ENCODE data around the gene SLCO2B1.

Gene SLCO2B1

DNA sequence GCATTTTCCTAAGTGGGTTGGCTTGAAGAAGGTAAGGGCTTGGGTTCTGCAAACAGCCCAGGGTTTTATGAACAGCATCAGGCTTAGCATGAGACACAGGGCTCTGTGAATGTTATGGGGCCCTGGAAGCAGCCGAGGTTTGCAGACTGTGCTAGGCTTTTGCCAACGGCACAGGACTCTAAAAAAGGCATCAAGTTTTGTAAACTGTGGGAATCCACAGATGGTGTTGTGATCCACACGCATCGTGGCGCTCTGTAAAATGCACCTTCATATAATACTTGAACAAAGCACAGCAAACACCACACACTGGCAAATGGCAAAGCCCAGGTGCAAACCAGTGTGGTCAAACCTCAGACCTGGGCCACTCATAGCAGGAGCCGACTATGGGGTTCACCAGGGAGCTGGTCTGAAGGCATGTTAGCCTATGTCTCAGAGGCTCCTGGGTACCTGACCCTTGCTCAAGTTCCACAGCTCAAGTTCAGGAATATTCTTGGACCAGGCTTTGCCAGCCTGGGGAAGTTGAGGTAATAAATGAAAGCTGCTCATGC is 2.4 kb upstream of the SLCO2B1 start:
- TF ChIP-seq, protein P1, sequence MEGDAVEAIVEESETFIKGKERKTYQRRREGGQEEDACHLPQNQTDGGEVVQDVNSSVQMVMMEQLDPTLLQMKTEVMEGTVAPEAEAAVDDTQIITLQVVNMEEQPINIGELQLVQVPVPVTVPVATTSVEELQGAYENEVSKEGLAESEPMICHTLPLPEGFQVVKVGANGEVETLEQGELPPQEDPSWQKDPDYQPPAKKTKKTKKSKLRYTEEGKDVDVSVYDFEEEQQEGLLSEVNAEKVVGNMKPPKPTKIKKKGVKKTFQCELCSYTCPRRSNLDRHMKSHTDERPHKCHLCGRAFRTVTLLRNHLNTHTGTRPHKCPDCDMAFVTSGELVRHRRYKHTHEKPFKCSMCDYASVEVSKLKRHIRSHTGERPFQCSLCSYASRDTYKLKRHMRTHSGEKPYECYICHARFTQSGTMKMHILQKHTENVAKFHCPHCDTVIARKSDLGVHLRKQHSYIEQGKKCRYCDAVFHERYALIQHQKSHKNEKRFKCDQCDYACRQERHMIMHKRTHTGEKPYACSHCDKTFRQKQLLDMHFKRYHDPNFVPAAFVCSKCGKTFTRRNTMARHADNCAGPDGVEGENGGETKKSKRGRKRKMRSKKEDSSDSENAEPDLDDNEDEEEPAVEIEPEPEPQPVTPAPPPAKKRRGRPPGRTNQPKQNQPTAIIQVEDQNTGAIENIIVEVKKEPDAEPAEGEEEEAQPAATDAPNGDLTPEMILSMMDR (IDR thresholded peaks at IDR 0.05; ENCODE audit: borderline replicate concordance, insufficient read depth, low read depth, low read length): no peak
- H3K4me3 ChIP-seq (ENCODE audit: low read depth, low read length): no peak overlapping the region

DNA sequence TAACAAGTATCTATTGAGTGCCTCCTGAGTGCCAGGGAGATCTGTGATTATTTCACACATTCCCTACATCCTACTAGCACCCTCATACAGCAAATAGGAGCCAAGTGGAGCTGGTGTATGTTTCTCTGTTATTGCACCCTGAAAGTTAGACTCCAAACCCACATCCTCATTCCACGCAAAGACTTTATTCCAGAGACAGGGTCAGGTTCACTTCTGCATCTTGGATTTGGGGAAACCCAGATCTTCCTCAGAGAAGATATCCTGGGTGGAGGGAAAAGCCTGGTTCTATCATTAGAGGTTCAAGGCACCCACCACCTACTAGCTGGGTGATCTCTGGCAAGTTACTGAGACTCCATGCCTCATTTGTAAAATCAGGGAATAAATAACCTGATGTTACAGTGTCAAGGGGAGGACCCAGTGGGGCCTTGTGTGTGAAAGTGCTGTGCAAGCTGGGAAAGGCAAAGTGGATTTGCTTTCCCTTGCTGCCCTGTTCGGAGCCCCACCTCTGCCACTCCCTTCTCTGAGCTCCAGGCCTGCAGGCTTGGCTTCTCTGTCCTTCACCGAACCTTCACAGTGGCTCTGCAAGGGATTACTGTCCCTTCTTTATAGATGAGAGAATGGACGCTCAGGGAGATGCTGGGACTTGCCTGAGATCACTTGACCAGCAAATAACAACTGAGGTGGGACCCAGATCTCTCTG is 991 bp upstream of the SLCO2B1 start:
- no peak overlapping the region for H3K4me3 ChIP-seq (ENCODE audit: low read depth, low read length)
- TF ChIP-seq, protein P1 (IDR thresholded peaks at IDR 0.05; ENCODE audit: borderline replicate concordance, insufficient read depth, low read depth, low read length): no peak

DNA sequence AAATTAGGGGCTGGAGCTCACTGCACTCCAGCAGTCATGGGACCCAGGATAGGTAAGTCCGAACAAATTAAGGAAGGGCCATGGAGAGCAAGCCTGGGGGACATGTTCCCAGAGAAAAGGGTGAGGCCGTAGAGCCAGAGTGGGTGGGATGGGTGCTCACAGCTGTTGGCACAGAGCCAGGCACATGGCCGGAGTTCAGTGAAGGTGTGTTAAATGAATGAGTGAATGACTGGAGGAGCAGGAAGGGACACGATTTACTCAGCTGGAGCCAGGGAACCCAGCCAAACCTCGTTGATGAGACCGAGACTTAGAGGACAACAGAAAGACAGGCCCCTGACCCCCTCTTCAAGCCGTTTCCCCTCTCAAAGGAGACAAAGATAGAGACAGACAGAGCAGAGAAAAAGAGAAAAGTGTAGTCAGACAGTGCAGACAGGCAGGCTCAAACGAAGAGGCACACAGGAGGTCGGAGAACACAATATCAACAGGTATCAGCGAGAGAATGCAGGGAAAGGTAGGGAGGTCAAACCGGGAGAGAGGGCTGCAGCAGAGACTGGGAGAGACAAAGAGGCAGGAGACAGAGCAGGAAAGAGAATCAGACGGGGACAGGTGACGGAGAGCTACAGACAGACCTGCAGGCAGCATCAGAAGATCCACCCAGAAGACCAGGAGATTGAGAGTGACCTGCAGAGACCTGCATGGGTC is 590 bp downstream of the SLCO2B1 start:
- TF ChIP-seq, protein P1 (IDR thresholded peaks at IDR 0.05; ENCODE audit: borderline replicate concordance, insufficient read depth, low read depth, low read length): no peak
- no peak overlapping the region for H3K4me3 ChIP-seq (ENCODE audit: low read depth, low read length)

DNA sequence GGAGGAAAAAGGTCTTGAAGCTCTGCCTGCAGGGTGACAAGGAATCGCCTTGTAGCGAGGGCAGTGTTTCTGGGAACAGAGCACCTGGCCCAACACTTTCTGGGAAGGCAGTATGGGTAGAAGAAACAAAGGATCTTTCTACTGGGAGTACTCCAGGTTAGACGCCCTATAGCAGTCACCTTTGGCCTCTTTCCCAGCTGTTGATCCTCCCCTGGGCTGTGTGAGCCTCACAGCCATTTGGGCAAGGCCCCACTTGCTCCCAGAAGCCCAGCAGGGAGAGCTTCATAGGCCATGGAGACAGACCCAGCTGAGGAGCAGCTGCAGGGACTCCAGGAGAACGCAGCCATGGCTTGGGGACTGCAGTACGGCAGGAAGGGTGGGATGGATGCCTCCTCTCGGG is 1.2 kb downstream of the SLCO2B1 start:
- no peak overlapping the region for H3K4me3 ChIP-seq (ENCODE audit: low read depth, low read length)
- TF ChIP-seq, protein P1 (IDR thresholded peaks at IDR 0.05; ENCODE audit: borderline replicate concordance, insufficient read depth, low read depth, low read length): no peak

DNA sequence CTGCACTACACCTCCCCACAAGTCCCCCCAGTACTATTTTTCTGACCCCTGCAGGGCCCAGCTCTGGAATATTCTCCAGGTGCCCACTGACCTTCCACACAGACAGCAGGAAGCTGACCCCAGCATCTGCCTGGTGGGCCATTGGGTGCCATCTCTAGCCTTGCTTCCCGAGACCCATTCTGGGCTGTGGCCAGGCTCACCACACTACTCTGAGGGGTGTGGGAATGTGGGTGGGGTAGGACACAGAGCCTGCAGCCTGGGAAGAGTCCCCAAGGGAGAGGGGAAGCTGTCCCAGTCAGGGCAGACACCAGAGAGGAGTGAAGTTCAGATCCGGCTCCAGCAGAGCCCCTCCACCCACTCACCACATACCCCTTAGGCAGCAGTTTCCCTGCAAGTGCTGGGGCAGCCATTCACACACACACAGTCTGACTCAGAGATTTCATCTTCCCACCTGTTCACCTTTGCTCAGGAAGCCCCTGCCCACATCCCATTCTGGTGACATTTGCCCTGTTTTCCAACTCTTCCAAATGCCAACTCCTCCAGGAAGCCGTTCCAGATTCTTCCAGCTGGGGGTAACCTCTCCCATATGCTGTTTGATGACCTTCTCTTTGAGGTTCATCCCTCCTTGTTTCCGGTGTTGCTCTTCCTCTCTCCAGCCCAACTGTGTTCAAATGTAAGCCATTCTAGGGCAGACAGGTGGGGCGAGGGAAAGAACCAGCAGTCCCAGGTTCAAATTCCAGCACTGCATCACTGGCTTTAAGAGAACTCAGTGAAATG is 1.9 kb downstream of the SLCO2B1 start:
- no peak overlapping the region for H3K4me3 ChIP-seq (ENCODE audit: low read depth, low read length)
- TF ChIP-seq, protein P1 (IDR thresholded peaks at IDR 0.05; ENCODE audit: borderline replicate concordance, insufficient read depth, low read depth, low read length): no peak

DNA sequence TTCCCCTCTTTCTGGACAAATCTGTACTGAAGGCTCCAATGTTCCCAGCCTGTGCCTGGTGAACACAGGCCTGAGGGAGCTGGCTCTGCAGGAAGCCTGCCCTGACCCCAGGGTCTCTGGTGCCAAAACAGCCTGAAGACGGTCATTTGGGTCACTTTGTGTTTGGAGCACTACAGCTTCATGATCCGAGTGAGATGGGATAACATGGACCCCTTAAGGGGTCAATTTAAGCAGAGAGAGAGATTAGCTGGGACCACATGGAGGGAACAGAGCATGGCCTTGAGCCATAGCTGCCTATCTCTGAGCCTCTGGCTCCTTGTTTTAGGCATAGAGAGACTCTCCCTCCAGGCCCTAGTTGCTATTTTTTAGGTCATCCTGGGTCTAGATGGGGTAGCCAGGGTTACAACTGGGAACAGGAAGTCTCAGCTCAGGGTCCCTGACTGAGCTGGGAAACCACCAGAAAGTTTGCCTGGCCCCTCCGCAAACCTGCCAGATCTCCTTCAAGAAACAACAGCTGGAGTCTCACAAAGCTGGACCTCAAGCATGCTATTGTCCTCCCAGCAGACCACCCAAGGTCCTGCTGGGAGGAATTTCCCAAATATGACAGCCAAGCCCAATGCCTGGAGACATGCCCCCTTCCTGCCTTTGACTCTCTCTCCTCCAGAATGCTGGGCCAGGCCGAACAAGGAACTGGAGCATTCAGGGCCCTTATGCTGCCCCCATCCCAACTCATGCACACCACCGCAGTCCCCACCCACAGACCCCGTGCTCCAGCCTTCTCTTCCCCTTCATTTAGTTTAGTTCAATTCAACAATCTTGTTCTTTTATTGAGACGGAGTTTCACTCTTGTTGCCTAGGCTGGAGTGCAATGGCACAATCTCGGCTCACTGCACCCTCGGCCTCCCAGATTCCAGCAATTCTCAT is 4.0 kb downstream of the SLCO2B1 start:
- TF ChIP-seq, protein P1 (IDR thresholded peaks at IDR 0.05; ENCODE audit: borderline replicate concordance, insufficient read depth, low read depth, low read length): no peak
- H3K4me3 ChIP-seq (ENCODE audit: low read depth, low read length): no peak overlapping the region

Measured in GM12875 (cell line).